Measurements from ENCODE around the gene TRIM7.
"Not testable (repeated sequence)": the region's sequence is repeated elsewhere in the genome, so short reads cannot be mapped to it uniquely, and the experiment has no call there.

The TRIM7 gene

DNA sequence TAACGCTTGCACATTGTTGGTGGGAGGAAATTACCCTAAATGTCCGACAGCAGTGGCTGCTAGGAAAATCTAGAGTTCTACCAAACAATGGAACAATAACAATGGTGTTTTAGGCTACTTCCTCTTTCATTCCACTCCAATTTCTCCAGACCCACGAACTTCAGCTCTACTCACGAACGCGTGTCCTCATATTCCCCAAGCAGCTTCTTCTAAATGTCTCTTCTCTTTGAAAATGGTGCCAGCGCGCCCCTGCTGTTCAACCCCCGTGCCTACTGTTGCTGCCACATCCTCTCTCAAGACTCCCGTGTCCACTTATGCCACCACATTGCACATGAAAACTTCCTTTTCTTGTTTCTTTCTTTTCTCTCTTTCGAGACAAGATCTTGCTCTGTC is 32.0 kb downstream of the TRIM7 start:
- DNase-seq (ENCODE audit: low spot score): peak; percentile 62

DNA sequence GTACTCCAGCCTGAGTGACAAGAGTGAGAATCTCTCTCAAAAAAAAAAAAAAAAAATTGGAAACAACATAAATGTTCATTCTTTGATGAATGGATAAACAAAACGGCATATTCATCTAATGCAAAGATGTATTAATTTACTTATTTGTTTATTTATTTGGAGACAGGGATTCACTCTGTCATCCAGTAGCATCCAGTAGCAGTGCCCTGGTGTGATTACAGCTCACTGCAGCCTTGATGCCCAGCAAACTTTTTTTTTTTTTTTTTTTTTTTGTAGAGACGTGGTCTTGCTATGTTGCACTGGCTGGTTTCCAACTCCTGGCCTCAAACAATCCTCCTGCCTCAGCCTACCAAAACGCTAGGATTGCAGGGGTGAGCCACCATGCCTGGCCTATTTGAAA is 33.2 kb downstream of the TRIM7 start:
- no peak for DNase-seq (ENCODE audit: low spot score)

DNA sequence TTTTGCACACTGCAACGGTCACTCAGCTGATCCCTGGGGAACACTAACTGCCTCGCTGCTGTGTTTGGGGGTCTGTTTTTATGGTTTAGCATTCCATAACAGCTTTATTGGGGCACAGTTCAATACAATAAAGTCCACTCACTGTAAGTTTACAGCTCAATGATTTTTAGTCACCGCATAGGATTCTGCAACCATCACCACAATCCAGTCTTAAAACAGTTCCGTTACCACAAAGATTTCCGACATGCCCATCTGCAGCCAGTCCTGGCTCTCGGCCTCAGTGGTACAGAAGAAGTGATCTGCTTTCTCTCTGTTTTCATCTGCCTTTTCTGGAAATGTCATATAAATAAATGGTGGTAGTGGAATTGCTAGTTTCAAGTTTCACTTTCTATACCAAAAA is 34.0 kb downstream of the TRIM7 start:
- no peak for DNase-seq (ENCODE audit: low spot score)

DNA sequence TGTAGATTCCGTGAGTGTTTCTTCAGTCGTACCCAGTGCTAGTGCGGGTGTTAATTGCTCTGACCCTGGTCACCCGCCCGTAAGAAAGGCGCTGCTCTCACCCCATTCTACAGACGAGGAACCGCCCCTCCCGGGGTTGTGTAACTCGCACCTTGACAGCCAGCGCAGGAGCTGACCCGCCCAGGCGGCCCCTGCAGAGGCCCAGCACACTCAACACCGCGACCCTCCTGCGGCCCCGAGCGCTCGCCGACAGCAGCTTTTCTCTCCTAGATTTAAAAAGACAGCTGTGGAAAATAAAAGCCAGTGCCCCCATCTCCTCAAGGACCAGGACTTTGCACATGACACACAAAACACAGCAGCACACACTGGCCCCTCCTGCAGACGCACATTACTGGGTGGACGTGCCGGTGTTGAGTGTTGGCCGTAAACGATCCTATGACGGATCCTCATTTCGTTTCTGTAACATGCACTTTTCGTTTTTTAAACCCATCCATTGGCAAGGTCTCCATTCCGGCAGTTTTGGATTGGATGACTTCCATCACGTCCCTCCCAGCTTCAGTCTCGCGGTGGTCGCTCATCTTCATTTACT is 34.7 kb downstream of the TRIM7 start:
- DNase-seq (ENCODE audit: low spot score): no peak

DNA sequence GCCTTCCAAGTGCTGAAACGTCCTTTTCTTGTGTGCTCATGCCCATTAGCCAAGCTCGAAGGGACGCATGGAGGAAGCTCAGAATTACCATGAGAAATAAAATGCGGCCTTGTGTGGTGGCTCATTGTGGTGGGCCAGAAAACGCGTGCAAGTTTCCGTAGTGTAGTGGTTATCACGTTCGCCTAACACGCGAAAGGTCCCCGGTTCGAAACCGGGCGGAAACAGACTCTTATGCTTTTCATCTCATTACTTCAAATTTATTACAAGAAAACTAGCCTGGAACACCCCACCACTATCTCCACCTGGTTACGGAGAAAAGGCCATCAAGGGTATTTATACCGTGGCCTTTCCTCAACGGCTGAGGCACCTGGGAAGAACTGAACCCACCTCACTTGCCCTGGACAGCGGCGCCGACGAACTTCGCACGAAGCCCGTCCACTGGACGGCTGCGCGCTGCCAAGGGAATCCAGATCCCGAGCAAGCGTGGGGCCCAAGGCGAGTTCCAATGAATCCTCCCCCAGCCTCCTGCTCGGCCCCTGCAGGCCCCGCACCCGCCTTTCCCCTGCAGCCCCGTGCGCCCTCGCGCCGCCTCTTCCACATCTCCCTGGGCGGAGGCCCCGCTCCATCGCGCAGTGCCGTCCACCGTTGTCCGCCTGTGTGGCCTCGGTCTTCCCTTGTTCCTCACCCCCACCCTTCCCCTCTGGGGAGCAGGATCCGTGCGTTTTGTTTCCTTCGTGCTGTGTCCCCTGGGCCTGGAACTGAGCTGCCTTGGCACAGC is 35.3 kb downstream of the TRIM7 start:
- DNase-seq (ENCODE audit: low spot score): peak; percentile 91

DNA sequence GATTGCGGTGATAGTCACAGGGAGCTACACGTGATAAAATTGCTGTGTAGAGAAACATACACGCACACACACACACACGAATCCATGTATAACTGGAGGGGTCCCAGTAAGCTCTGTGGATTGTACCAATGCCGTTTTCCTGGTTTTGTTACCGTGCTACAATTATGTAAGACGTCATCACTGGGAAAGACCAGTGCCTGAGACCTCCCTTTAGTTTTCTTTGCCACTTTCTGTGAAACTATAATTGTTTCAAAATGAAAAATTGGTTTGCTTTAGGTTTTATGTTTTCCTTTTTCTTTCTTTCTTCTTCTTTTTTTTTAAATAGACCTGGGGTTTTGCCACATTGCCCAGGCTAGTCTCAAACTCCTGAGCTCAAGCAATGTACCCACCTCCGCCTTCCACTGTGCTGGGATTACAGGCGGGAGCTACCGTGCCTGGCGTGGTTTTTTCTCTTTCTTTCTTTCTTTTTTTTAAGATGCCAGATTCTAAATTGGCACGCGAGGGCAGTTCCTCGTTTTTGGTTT is 36.3 kb downstream of the TRIM7 start:
- DNase-seq (ENCODE audit: low spot score): no peak

DNA sequence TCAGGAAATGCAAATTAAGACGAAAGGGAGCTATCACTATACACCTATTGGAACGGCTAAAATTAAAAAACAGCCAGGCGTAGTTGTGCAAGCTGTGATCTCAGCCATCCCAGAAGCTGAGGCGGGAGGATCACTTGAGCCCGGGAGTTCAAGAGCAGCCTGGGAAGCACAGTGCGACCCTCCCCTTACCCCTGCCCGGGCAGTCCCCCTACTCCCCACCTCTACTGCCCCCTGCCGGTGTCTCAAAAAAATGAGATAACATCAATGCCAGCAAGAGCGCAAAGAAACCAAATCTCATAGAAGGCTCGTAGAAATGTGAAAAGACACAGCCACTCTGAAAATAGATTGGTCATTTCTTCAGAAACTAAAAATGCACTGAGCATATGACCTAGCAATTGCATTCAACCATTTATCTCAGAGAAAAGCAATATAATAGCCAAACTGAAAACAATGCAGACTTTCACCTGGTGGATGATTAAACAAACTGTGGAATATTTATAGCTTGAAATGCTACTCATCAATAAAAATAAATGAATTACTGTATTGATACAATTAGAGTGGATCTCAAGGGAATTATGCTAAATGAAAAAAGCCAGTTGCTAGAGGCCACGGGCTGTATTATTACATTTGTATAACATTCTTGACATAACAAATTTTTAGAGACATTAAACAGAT is 37.0 kb downstream of the TRIM7 start:
- DNase-seq (ENCODE audit: low spot score): peak; percentile 58

DNA sequence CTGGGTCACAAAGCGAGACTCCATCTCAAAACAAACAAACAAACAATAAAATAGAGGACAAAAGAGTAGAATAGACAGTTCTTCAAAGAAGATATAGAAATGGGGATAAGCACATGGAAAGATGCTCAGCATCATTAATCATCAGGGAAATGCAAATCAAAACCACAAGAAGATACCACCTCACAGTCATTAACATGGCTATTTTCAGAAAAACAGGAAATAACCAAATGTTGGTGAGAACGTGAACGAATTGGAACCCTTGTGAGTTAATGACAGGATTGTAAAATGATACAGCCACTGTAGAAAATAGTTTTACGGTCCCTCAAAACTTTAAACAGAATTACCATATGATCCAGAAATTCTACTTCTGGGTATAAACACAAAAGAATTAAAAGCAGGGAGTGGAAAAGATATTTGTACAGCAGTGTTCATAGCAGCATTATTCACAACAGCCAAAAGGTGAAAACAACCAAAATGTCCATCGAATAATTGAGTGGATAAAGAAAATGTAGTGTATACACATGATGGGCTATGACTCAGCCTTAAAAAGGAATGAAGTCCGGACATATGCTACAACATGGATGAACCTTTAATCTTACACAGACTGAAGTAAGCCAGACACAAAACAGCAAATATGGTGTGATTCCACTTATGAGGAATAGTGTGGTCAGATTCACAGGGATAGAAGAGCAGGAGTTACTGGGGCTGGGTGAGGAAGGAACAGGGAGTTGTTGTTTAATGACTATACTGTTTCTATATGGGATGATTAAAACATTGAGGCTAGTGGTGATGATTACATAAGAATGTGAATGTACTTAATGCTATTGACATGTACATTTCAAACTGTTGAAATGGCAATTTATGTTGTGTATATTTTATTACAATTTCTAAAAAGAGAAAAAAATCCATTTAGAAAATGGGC is 37.9 kb downstream of the TRIM7 start:
- DNase-seq (ENCODE audit: low spot score): no peak

DNA sequence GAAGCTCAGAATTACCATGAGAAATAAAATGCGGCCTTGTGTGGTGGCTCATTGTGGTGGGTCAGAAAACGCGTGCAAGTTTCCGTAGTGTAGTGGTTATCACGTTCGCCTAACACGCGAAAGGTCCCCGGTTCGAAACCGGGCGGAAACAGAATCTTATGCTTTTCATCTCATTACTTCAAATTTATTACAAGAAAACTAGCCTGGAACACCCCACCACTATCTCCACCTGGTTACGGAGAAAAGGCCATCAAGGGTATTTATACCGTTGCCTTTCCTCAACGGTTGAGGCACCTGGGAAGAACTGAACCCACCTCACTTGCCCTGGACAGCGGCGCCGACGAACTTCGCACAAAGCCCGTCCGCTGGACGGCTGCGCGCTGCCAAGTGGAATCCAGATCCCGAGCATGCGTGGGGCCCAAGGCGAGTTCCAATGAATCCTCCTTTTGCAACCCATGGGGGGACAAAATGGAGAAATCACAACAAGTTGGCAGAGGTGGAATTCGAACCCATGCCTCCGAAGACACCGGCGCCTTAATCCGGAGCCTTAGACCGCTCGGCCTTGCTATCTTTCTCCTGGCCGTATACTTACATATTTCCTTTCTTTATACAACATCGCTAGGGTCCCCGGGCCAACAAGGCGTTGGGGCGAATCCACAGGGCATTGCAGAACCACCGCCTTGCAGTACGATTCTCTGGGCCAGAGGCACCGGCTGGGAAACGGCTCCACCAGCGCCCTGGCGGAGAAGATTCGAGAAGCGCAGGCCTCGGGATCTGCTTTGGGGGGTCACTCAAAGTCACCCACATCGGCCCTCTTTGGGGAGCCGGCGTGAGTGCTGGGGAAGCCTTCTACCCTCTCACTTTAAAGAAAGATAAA is 40.7 kb downstream of the TRIM7 start:
- DNase-seq (ENCODE audit: low spot score): peak; percentile 74

DNA sequence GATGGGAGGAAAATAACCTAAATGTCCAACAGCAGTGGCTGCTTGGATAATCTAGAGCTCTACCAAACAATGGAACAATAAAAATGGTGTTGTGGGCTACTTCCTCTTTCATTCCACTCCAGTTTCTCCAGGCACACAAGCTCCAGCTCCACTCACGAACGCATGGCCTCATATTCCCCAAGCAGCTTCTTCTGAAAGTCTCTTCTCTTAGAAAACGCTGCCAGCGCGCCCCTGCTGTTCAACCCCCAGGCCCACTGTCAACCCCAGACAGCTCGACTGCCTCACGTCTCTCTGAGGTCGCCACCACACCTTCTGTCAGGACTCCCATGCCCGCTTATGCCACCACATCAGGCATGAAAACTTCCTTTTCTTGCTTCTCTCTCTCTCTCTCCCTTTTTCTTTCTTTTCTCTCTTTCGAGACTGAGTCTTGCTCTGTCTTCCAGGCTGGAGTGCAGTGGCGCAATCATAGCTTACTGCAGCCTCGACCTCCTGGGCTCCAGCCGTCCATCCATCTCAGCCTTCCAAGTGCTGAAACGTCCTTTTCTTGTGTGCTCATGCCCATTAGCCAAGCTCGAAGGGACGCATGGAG is 41.4 kb downstream of the TRIM7 start:
- DNase-seq (ENCODE audit: low spot score): no peak

DNA sequence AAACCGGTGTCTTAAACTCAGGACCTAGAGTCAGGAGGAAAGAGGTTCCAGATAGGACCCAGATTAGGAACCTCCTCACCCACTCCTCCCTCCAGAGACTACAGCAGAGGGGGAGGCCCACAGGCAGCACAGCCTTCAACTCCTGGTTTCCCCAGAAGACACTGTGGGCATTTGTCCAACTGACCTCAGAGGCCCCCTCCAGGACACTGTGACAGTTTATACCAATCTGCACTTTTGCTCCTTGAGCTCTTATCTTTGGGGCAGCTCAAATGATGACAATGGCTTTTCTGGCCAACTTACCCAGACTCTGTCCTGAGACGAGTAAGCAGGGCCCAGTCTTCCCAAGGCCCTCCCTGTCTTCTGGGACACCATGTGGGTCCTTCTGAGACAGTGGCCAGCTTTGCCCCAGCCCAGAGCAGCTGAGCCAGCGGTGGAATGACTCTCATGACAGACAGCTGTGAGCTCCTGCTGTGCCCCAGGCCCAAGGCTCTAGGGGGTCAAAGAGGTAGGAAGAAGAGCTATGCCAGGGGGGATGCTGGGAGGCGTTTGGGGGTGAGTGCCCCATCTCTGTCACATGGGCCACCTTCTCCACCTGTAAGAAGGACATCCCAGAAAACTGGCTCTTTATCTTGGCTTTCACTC is 43.3 kb downstream of the TRIM7 start:
- DNase-seq (ENCODE audit: low spot score): no peak

DNA sequence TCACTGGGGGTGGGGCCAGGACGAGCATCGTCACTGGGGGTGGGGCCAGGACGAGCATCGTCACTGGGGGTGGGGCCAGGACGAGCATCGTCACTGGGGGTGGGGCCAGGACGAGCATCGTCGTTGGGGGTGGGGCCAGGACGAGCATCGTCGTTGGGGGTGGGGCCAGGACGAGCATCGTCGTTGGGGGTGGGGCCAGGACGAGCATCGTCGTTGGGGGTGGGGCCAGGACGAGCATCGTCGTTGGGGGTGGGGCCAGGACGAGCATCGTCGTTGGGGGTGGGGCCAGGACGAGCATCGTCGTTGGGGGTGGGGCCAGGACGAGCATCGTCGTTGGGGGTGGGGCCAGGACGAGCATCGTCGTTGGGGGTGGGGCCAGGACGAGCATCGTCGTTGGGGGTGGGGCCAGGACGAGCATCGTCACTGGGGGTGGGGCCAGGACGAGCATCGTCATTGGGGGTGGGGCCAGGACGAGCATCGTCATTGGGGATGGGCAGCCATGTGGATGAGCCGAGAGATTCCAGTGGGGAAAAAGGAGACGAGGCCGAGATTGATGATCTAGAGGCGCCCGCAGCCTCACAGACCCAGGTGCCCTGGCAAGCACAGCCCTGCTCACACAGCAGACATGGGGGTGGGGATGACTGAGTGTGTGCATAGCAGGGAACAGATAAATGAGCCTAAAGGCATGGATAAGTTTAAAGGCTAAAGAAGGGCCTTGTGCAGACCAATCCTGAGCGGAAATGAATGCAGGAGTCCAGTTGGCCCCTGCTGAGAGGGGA is 44.1 kb downstream of the TRIM7 start:
- DNase-seq (ENCODE audit: low spot score): not testable (repeated sequence)

DNA sequence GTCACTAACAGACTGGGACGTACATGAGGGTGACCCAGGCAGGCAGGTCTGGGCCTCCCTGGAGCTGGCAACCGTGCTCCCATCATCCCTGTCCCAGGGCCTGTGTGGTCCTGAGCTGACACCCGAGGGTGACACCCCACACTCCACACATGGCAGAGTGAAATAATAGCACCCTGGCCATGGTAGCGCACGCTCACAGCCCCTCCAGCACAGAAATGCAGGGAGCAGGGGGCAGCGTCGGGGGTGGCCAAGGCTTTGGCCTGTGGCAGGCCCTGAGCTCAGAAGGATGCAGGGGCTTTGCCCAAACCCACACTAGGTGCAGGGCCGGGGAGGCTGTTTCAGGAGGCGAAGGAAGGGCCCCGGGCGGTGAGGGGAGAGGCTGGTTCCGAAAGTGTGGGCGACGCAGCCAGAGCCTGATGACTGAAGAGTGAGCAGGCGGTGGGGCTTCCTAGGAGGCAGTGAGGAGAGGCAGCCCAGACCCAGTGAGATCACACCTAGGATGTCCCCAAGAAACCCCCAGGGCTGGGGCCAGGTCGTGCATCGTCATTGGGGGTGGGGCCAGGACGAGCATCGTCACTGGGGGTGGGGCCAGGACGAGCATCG is 44.7 kb downstream of the TRIM7 start:
- DNase-seq (ENCODE audit: low spot score): no peak

DNA sequence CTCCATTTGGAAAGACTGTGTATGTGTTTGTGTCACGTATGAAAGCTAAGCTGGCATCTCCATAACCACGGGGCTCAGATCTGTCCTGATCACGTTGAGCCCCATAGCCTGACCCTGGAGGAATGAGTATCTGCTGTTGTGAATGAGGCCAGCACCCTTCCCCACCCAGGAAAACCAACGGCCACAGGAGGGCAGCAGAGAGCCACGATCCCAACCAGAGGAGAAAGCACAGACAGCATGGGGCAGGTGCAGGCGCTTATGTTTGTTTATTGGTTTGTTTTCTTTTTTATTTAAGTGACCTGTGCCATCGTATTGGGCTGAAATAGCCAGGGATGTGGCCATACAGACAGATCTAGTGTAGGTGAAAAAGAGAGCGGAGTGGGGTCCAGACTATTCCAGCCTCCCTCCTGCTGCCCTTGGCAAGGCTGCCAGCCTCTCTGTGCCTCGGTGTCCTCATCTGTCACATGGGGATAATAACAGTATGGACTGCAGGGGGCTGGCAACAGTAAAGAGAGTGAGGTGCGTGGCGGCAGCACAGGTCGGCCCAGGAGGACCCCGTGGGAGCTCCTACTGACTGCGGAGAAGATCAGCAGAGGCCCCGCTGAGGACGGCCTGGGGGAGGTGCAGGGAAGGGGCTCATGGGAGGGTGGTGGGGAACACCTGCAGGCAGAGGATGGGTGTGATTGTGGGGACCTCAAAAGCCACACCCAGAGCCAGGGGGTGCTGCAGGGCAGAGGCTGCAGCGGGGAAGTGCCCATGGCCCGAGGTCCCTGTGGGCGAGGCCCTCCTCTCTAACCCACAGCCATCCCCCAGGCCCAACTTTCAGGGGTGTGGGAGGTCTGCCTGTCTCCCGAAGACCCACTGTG is 45.5 kb downstream of the TRIM7 start:
- DNase-seq (ENCODE audit: low spot score): peak; percentile 92

DNA sequence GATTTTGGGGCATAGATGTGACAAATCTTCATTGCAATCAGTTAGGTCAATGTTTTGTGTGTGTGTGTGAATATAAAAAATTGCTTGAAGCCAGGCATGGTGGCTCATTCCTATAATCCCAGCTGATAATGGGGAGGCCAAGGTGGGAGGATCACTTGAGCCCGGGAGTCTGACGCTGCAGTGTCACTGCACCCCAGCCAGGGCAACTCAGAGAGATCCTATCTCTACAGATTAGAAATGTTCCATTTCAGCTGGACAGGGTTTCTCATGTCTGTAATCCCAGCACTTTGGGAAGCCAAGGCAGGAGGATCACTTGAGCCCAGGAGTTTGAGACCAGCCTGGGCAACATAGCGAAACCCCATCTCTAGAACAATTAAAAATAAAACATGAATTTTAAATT is 46.1 kb downstream of the TRIM7 start:
- no peak for DNase-seq (ENCODE audit: low spot score)

DNA sequence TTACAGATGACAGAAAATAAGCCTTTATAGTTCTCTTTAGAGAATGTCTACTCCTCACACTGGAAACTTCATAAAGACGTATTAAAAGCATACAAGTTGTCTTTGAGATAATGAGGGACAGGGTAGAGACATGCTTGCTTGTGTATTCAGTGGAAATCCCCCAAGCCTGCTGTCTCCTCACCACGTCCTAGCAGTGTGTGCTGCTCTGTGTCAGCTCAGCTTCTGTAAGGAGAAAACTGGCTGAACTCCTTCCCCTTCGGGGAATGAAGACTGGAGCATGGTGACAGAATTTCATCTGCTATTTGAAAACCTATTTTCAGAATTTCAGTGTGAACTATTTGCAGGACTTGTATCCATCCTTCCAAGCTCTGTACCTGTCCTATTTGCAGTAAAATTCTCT is 48.2 kb downstream of the TRIM7 start:
- DNase-seq (ENCODE audit: low spot score): no peak

DNA sequence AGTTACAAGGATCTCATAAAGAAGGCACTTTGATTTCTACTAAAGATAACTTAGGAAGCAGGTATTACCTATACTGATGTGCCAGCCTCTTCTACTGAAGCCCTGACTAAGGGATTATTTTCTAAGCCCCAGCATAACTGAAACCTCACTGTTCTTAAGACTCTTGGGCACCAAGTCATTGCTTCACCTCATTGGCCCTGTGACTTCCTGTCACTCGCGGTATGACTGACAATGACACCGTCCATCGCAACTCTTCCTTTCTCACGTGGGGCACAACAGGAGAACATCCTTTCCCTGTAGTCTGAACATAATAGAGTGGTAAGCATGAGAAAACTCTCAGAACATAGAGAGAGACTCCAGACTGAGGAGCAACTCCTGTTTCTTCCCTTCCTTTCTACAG is 51.2 kb downstream of the TRIM7 start:
- peak; percentile 58 for DNase-seq (ENCODE audit: low spot score)

DNA sequence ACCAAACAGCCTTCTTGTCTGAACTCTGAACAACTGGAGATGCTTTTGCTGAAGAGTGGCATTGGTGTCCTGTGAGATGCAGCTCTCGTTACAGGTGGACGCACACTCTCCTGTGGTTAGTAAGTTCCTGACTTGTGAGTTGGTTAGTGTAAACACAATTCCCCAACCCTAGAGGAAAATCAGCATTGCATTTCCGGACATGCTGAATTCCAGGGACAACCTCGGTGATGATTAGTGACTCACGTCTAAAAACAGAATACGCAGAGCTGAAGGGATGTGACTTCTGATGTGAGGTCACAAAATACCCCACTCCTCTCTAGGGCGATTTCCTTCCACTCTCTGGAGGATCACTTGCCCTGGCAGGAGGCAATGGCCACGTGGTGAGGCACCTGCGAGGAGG is 52.6 kb downstream of the TRIM7 start:
- DNase-seq (ENCODE audit: low spot score): no peak
